GM12878 (cell line): Measurements from ENCODE around the gene ARL4D. TPM values are rescaled to one million over a fixed set of nuclear protein-coding genes. Genes with fewer than 3 reads are reported as not detected.
"Not testable (repeated sequence)": the region's sequence is repeated elsewhere in the genome, so short reads cannot be mapped to it uniquely, and the experiment has no call there.

ENCODE experiments used
- ATAC-seq: fragments of 200-7000 bp; cut with Tn5 transposase; 3 replicates; pipeline ENCODE4 v1.9.1; 2020; ENCODE audit warnings: mild to moderate bottlenecking, moderate library complexity
- BruUV-seq: library from RNA; stranded (reverse); fragments of 400-500 nt; replicated peaks from 2 replicates; lab custom pipeline; 2021; lab: Mats Ljungman, UMichigan
- CTCF ChIA-PET: fragments of 300-600 bp; sonication (Branson Sonifier 250); formaldehyde crosslinking; extraction: SDS; loops from one replicate; lab custom pipeline; 2021; ENCODE audit warnings: inconsistent platforms; lab: Yijun Ruan, JAX
- POLR2A ChIA-PET: fragments of 350-600 bp; formaldehyde crosslinking; extraction: SDS; loops from one replicate; lab custom pipeline; 2021; ENCODE audit warnings: inconsistent platforms; lab: Charles Lee
- RAD21 ChIA-PET: fragments of 300-600 bp; sonication (Branson Sonifier 250); formaldehyde crosslinking; loops from one replicate; lab custom pipeline; 2023; ENCODE audit warnings: antibody characterized with exemption; ENCODE audit not compliant: unreplicated experiment; lab: Charles Lee
- SMC1A ChIA-PET: fragments of 300-600 bp; sonication (Branson Sonifier 250); formaldehyde crosslinking; loops from one replicate; lab custom pipeline; 2023; ENCODE audit not compliant: unreplicated experiment, uncharacterized antibody; lab: Charles Lee
- DNase-seq: peaks from one replicate; pipeline ENCODE4 v3.0.0-alpha.2; 2011; ENCODE audit warnings: low read depth, low spot score
- FAIRE-seq: peaks from 3 replicates; lab custom pipeline; 2011; peaks lifted over from hg19 to GRCh38; lab: Jason Lieb, UNC
- H2AFZ ChIP-seq: 2 replicates; pipeline ENCODE4 v1.6.0; 2011; ENCODE audit warnings: low read depth, low read length, control low read depth; ENCODE audit not compliant: control insufficient read depth
- H3K27ac ChIP-seq: 2 replicates; pipeline ENCODE4 v1.5.1; 2011; ENCODE audit warnings: control low read depth; ENCODE audit not compliant: control insufficient read depth, insufficient read depth
- H3K27me3 ChIP-seq, 2 experiments: replicated peaks in 1 of 2; 2 replicates each; pipeline versions ENCODE4 v1.6.0 to v1.6.1; 2011; ENCODE audit warnings: low read length in 1 of 2; ENCODE audit not compliant: control insufficient read depth in 2 of 2, insufficient read depth in 2 of 2
- H3K36me3 ChIP-seq, 2 experiments: 2 replicates each; pipeline ENCODE4 v1.5.1; 2011; ENCODE audit warnings: low read length in 1 of 2; ENCODE audit not compliant: control insufficient read depth in 2 of 2, insufficient read depth in 2 of 2
- H3K4me1 ChIP-seq: 2 replicates; pipeline ENCODE4 v1.6.1; 2011; ENCODE audit warnings: mild to moderate bottlenecking, low read length, moderate library complexity, mixed read lengths; ENCODE audit not compliant: control insufficient read depth, insufficient read depth
- H3K4me2 ChIP-seq: 2 replicates; pipeline ENCODE4 v1.6.0; 2011; ENCODE audit warnings: control low read depth; ENCODE audit not compliant: control insufficient read depth, insufficient read depth
- H3K4me3 ChIP-seq: fragments of 200-600 bp; sonication (generic); 2 replicates; pipeline ENCODE4 v1.5.1; 2016
- H3K79me2 ChIP-seq: 2 replicates; pipeline ENCODE4 v1.6.0; 2011; ENCODE audit warnings: low read length; ENCODE audit not compliant: control insufficient read depth, insufficient read depth
- H3K9ac ChIP-seq: 2 replicates; pipeline ENCODE4 v1.8.0; 2011; ENCODE audit warnings: low read length, control low read depth, mixed read lengths; ENCODE audit not compliant: control insufficient read depth, insufficient read depth
- H3K9me3 ChIP-seq: replicated peaks from 3 replicates; pipeline ENCODE4 v1.5.1; 2011; ENCODE audit warnings: mild to moderate bottlenecking, low read length; ENCODE audit not compliant: control insufficient read depth, insufficient read depth
- H4K20me1 ChIP-seq: 2 replicates; pipeline ENCODE4 v1.6.0; 2011; ENCODE audit not compliant: control insufficient read depth, insufficient read depth
- BCL11A ChIP-seq: IDR thresholded peaks from 2 replicates; pipeline ENCODE4 v1.6.1; 2011; ENCODE audit warnings: low read depth, low read length
- CREB1 ChIP-seq: IDR thresholded peaks from 2 replicates; pipeline ENCODE4 v1.6.1; 2012; ENCODE audit warnings: low read depth, mild to moderate bottlenecking, inconsistent platforms
- E2F4 ChIP-seq: IDR thresholded peaks from 2 replicates; pipeline ENCODE4 v1.6.1; 2012; ENCODE audit warnings: low read depth, low read length, improper control_type of control experiment
- FOXM1 ChIP-seq: IDR thresholded peaks from 2 replicates; pipeline ENCODE4 v1.6.1; 2012; ENCODE audit warnings: low read depth, mild to moderate bottlenecking, inconsistent platforms, low read length, moderate library complexity
- HDAC2 ChIP-seq: fragments of 200-600 bp; sonication (generic); IDR thresholded peaks from 2 replicates; pipeline ENCODE4 v1.6.1; 2017
- IKZF2 ChIP-seq, 2 experiments: fragments of 450-650 bp; IDR thresholded peaks; 2 replicates each; pipeline ENCODE4 v1.6.1; 2017; ENCODE audit warnings: mild to moderate bottlenecking in 2 of 2, moderate library complexity in 2 of 2
- MEF2A ChIP-seq: IDR thresholded peaks from 2 replicates; pipeline ENCODE4 v1.6.1; 2011; ENCODE audit warnings: low read depth, mild to moderate bottlenecking, low read length, moderate library complexity; ENCODE audit not compliant: insufficient read depth
- NFYB ChIP-seq: IDR thresholded peaks from 2 replicates; pipeline ENCODE4 v1.6.1; 2011; ENCODE audit warnings: low read depth, mild to moderate bottlenecking, low read length, improper control_type of control experiment, moderate library complexity; ENCODE audit not compliant: insufficient read depth
- NRF1 ChIP-seq: conservative IDR thresholded peaks from 2 replicates; pipeline ENCODE4 v1.6.1; 2011; ENCODE audit warnings: mild to moderate bottlenecking, low read depth, low read length, improper control_type of control experiment
- POLR2AphosphoS5 ChIP-seq: IDR thresholded peaks from 2 replicates; pipeline ENCODE4 v1.6.1; 2011; ENCODE audit warnings: mild to moderate bottlenecking, low read length, inconsistent platforms
- SRF ChIP-seq, 2 experiments: IDR thresholded peaks; 2 replicates each; pipeline ENCODE4 v1.6.1; 2011; ENCODE audit warnings: low read depth in 2 of 2, low read length in 2 of 2, mild to moderate bottlenecking in 1 of 2, moderate library complexity in 1 of 2
- STAT1 ChIP-seq: fragments of 450-650 bp; conservative IDR thresholded peaks from 2 replicates; pipeline ENCODE4 v1.6.1; 2014; ENCODE audit warnings: antibody characterized with exemption, mild to moderate bottlenecking
- TBL1XR1 ChIP-seq: IDR thresholded peaks from 2 replicates; pipeline ENCODE4 v1.6.1; 2012; ENCODE audit warnings: low read depth, low read length, improper control_type of control experiment
- YY1 ChIP-seq: IDR thresholded peaks from 2 replicates; pipeline ENCODE4 v1.6.1; 2011; ENCODE audit warnings: low read depth, mild to moderate bottlenecking, low read length
- WGBS: methylation state at CpG from one replicate; pipeline ENCODE4 v1.1.6; 2016; ENCODE audit warnings: low lambda C conversion rate; ENCODE audit not compliant: insufficient replicate concordance, insufficient coverage; ENCODE audit errors: missing lambda C conversion rate; 5-methylcytosine and 5-hydroxymethylcytosine counted together
- in situ Hi-C: fragments of 300-500 bp; cut with MboI; formaldehyde crosslinking; loops from 9 replicates; pipeline ENCODE4 v1.14.3; 2018; ENCODE audit warnings: mixed read lengths
- intact Hi-C: fragments of 100-400 bp; cut with micrococcal nuclease; formaldehyde crosslinking; loops from one replicate; pipeline ENCODE4 v1.14.2; 2022; ENCODE audit not compliant: unreplicated experiment
- polyA plus RNA-seq, 11 experiments: library from polyadenylated mRNA; depleted of rRNA in 4 of 11; unstranded in 6 of 11; stranded (reverse) in 5 of 11; fragments of >200 nt; fragmentation: Nextera tagmentation in 4 of 11; fragmentation: Illumina TruSeq in 1 of 11; extraction: Ambion mirVana in 4 of 11; extraction: Trizol in 1 of 11; gene quantifications; 1 replicate in 1 of 11; 2 replicates in 10 of 11; pipeline versions ENCODE4 v1.2.1 to v1.2.3, GENCODE V29; 2011 to 2016; ENCODE audit warnings: inconsistent platforms in 2 of 11, missing spikeins in 2 of 11, low read depth in 1 of 11
- total RNA-seq, 4 experiments: library from RNA; depleted of rRNA in 3 of 4; stranded (reverse); fragments of >200 nt in 3 of 4; fragmentation: Illumina TruSeq in 1 of 4; extraction: Trizol in 1 of 4; gene quantifications; 2 replicates each; pipeline versions ENCODE4 v1.2.1 to v1.2.3, GENCODE V29; 2013 to 2021
- TF ChIP-seq, protein P1 (sequence below): fragments of 450-650 bp; IDR thresholded peaks from 2 replicates; pipeline ENCODE4 v1.6.1; 2017; ENCODE audit warnings: borderline replicate concordance

ARL4D gene
- total and polyA plus RNA-seq, 10 of the 15 experiments (the other 5 are each of a cell fraction or from before 2014, with no cell fraction given), result 0.10 to 1.5 (median 0.75) TPM

DNA sequence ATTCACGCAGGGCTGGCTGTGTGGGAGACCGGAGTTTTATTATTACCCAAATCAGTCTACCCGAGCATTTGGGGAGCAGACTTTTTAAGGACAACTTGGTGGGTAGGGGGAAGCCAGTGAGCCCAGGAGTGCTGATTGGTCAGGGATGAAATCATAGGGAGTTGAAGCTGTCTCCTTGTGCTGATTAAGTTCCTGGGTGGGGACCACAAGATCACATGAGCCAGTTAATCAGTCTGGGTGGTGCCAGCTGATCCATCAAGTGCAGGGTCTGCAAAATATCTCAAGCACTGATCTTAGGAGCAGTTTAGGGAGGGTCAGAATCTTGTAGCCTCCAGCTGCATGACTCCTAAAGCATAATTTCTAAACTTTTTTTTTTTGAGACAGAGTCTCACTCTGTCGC lies 22.9 kb upstream of the ARL4D start:
- H2AFZ ChIP-seq, BruUV-seq, H3K9ac ChIP-seq: not testable (repeated sequence)
- 27% methylated on average over 4 of the region's 4 CpGs for WGBS
- 0 out of 2 replicates have a peak, but pooled peaks have one; percentile 16 for TF ChIP-seq NFYB
- TF ChIP-seq, all 136 proteins: peak for 1; not testable (repeated sequence) for 135
- FAIRE-seq, H3K4me3 ChIP-seq, H4K20me1 ChIP-seq, H3K36me3 ChIP-seq, intact Hi-C loops, RAD21 ChIA-PET, H3K27me3 ChIP-seq, in situ Hi-C loops, ATAC-seq, H3K79me2 ChIP-seq, H3K4me2 ChIP-seq, H3K27ac ChIP-seq, DNase-seq: not testable (repeated sequence)
- H3K4me1 ChIP-seq, result peaks cover 28% of the 10 kb centered on the region
- CTCF ChIA-PET, result interaction anchor here (0.6 to 2.1 kb wide), 4 partner anchors 12 to 107 kb away, joined by 3 to 6 read pairs (median 4); partner anchors contain the start of gene DHX8
- peaks cover 11% of the 10 kb centered on the region for H3K9me3 ChIP-seq
- POLR2A ChIA-PET, result interaction anchor here (1.1 to 1.2 kb wide), 2 partner anchors 12 to 15 kb away, joined by 3 to 4 read pairs; no protein-coding TSS in a partner anchor
- SMC1A ChIA-PET, result interaction anchor here (1.4 to 1.7 kb wide), 2 partner anchors 12 to 16 kb away, joined by 5 to 6 read pairs; no protein-coding TSS in a partner anchor

- Histone ChIP-seq H4K20me1 (no peaks in the 10 kb centered on the region), H3K36me3 (no peaks in the 10 kb centered on the region), H3K9me3 (peaks cover 15% of the 10 kb centered on the region), H3K27ac (no peak overlapping the region), H2AFZ (no peak overlapping the region), H3K79me2 (no peaks in the 10 kb centered on the region), H3K27me3 (no peaks in the 10 kb centered on the region), H3K9ac (no peak overlapping the region), H3K4me3 (no peak overlapping the region), H3K4me1 (peaks cover 15% of the 10 kb centered on the region), H3K4me2 (no peak overlapping the region)
- POLR2A ChIA-PET, result interaction anchor here (0.6 kb wide), 1 partner anchor 392 kb away, joined by 7 read pairs; no protein-coding TSS in a partner anchor
- no TSS peak for BruUV-seq
- SMC1A ChIA-PET, result no interaction called here
- in situ Hi-C loops, result no loop called here
- 79% methylated on average over 12 of the region's 12 CpGs for WGBS
- no peak for ATAC-seq
- intact Hi-C loops, result no loop called here
- CTCF ChIA-PET, result interaction anchor here (2.1 kb wide), 1 partner anchor 106 kb away, joined by 6 read pairs; the partner anchor contains the start of gene DHX8
- DNase-seq, result no peak
- RAD21 ChIA-PET, result no interaction called here
- FAIRE-seq, result no peak
- no peak for TF ChIP-seq YY1
- no peak for TF ChIP-seq HDAC2
- TF ChIP-seq IKZF2 (IDR thresholded peaks at IDR 0.05), result no peak
- no peak for TF ChIP-seq POLR2AphosphoS5
- TF ChIP-seq, protein P1, sequence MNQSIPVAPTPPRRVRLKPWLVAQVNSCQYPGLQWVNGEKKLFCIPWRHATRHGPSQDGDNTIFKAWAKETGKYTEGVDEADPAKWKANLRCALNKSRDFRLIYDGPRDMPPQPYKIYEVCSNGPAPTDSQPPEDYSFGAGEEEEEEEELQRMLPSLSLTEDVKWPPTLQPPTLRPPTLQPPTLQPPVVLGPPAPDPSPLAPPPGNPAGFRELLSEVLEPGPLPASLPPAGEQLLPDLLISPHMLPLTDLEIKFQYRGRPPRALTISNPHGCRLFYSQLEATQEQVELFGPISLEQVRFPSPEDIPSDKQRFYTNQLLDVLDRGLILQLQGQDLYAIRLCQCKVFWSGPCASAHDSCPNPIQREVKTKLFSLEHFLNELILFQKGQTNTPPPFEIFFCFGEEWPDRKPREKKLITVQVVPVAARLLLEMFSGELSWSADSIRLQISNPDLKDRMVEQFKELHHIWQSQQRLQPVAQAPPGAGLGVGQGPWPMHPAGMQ, result no peak
- no peak for TF ChIP-seq STAT1
- TF ChIP-seq SRF (IDR thresholded peaks at IDR 0.05; ENCODE audit: low read depth in 2 of 2, low read length in 2 of 2), result no peak
- TF ChIP-seq E2F4, result no peak
- no peak for TF ChIP-seq CREB1
- no peak for TF ChIP-seq TBL1XR1
- no peak for TF ChIP-seq FOXM1
- no peak for TF ChIP-seq MEF2A
- no peak for TF ChIP-seq BCL11A
- TF ChIP-seq NRF1, result no peak
Observed at GRCh38 chr17:43377056-43377810, 21.6 kb upstream of the ARL4D start.
